ENCODE measurements around the gene KCTD11.

The KCTD11 gene

DNA sequence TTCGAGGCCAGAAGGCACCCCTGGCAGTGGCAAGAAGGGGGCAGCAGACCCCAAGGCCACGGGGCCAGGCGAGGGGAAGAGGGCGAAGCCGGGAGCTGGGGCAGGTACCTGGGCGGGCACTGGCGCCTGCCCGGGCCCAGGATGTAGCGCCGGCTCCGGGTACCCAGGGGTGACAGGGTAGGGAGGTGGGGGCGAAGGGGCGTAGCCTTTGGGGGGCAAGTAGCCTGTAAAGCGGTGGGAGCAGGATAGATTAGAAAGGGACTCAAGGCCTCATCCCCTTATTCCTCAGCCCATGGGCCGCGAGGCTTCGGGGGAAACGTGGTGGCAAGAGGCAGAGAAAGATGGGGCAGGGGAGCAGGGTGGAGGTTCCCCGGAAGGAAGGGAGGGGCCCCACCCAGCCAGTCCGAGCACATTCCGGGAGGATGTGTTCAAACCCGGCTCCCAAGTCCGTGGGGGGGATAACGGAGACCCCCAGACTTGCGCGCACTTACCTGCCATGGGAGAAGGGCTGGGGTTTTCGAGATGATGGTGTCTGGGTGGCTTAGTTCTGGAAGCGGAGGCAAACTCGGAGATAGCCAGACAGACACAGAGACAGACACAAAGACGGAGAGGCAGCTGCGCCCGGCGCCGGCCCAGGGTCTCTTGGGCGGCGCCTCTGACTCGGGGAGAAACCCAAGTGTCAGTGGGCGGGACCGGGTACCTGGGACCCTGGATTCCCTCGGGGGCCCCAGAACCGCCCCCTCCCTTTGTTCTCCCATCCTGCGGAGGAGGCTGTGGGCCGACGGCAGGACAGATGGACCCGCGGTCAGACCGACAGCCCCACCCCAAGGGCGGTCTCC, 41.9 kb downstream of the KCTD11 start:
- ATAC-seq (replicated peaks; ENCODE audit: extremely low read depth, poor library complexity, severe bottlenecking) (peak; percentile 73), DNase-seq (ENCODE audit: low spot score in 2 of 2) (peak in 1 of 2 donors; percentile 56)
- Mint-ChIP-seq H3K27ac (ENCODE audit: low read depth) (peak overlapping the region; percentile 88), H3K4me3 (peak overlapping the region; percentile 94), H3K9me3 (no peaks in the 10 kb centered on the region), H3K36me3 (ENCODE audit: insufficient read depth) (peaks cover 14% of the 10 kb centered on the region), H3K4me1 (peaks cover 30% of the 10 kb centered on the region), H3K27me3 (no peaks in the 10 kb centered on the region)

DNA sequence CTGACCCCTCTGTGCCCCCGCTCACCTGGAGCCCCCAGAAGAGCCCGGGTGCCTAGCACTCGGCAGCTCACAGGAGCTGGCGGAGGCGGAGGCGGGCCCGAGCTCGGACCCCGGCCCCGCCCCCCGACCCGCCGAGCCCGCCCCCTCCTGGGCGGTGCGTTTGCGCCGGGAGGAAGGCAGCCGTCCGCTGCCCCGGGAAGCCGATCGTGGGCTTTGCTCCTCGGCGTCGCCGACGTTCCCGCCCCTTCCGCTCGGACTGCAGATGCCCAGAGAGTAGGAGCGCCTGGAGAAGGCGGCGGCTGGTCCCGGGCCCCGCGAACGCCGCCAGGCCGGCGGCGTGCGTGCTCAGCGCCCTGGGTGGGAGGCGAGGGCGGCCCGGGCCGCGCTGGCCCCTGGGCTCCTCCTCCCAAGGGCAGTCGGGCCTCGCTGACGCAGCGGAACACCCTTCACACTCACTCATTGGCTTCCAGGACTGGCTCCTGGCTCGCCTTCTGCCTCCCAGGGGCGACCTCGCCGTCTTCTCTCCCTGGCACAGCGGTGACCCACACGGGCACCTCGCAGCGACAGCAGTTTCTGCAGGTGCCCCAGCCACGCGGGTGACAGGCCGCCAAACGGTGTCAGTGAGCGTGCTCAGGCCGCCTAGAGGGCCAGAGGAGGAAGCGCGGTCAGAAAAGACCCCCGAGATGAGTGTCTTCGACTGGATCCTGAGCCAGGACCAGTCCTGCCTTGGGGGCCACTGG, 42.7 kb downstream of the KCTD11 start, which contains the start of gene PLSCR3:
TSS of gene PLSCR3 (minus strand) at position 74 of the 740 bp plus-strand sequence. CDS start 415 bp downstream, outside the sequence.
- Mint-ChIP-seq H3K4me1 (peaks cover 29% of the 10 kb centered on the region), H3K36me3 (ENCODE audit: insufficient read depth) (peaks cover 14% of the 10 kb centered on the region), H3K9me3 (no peaks in the 10 kb centered on the region), H3K27me3 (no peaks in the 10 kb centered on the region), H3K4me3 (peak within 1 kb of the TSS; percentile 94), H3K27ac (ENCODE audit: low read depth) (peak within 1 kb of the TSS; percentile 88)
- ATAC-seq (replicated peaks; ENCODE audit: extremely low read depth, poor library complexity, severe bottlenecking), result peak; percentile 88
- peak; percentile 69 to 74 for DNase-seq (ENCODE audit: low spot score in 2 of 2)

DNA sequence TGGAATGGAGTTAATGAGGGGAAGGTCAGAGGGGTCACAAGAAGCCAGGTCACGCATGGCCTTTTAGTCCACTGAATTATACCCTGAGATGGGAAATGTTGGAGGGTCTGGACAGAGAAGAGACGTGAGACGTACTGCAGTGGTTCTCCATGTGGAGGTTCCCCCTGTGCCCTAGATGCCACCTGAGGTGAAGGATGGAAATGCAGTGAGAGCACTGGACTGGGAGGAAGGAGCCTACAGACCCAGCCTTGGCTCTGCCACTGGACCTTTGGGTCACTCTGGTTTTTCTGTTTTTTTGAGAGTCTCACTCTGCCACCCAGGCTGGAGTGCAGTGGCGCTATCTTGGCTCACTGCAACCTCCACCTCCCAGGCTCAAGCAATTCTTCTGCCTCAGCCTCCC, 44.2 kb downstream of the KCTD11 start:
- Mint-ChIP-seq H3K27me3 (no peaks in the 10 kb centered on the region), H3K36me3 (ENCODE audit: insufficient read depth) (peaks cover 3% of the 10 kb centered on the region), H3K9me3 (no peaks in the 10 kb centered on the region), H3K4me3 (peak overlapping the region; percentile 9), H3K27ac (ENCODE audit: low read depth) (no peak overlapping the region), H3K4me1 (peaks cover 22% of the 10 kb centered on the region)
- DNase-seq (ENCODE audit: low spot score in 2 of 2) (no peak), ATAC-seq (replicated peaks; ENCODE audit: extremely low read depth, poor library complexity, severe bottlenecking) (no peak)

DNA sequence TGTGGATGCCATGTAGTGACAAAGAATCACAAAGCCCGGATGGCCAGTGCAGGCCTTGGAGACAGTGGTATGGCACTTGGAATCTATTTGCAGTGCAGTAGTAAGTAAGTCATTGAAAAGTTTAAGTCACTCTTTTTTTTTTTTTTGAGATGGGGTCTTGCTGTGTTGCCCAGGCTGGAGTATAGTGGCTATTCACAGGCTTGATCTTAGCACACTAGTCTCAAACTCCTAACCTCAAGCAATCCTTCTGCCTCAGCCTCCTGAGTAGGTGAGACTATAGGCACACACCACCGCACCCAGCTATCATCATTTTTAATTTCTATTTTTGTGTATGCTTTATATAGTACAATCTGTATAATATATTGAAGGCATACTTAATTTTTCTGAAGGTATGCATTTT, 46.6 kb downstream of the KCTD11 start:
- Mint-ChIP-seq H3K9me3 (no peaks in the 10 kb centered on the region), H3K36me3 (ENCODE audit: insufficient read depth) (peaks cover 2% of the 10 kb centered on the region), H3K4me3 (no peak overlapping the region), H3K4me1 (peaks cover 23% of the 10 kb centered on the region), H3K27me3 (no peaks in the 10 kb centered on the region), H3K27ac (ENCODE audit: low read depth) (no peak overlapping the region)
- ATAC-seq (replicated peaks; ENCODE audit: extremely low read depth, poor library complexity, severe bottlenecking), result no peak
- DNase-seq (ENCODE audit: low spot score in 2 of 2), result no peak

DNA sequence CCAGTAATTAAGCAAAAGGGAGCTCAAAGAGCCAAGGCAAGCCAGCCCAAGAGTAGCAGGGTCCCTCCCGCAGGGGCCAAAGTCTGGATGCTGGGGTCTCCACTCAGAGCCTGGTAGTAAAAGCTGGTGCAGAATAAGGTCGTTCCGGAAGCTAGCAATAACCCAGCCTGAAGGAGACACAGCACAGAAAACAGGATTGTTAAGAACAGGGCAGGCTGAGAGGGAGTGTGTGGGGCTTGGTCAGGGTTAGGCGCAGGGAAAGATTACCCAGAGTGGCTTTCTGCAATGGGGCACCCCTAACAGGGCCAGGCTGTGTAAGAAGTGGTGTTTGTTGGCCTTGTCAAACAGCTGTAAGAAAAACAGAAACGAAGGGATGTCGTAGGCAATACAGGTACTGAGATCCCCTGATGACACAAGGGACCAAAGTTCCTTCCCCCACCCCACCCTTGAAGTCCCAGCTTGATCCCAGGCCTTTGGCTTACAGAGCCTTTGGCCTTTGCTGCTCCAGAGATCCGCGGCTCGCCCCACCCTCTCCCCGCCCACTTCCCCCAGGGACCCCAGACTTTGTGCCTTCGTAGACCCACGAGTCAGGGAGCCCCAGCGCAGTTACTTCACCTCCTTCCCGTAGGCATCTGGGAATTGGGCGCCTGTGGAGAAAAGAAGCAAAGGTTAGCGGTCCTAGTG, 51.2 kb downstream of the KCTD11 start:
- no peak for DNase-seq (ENCODE audit: low spot score in 2 of 2)

DNA sequence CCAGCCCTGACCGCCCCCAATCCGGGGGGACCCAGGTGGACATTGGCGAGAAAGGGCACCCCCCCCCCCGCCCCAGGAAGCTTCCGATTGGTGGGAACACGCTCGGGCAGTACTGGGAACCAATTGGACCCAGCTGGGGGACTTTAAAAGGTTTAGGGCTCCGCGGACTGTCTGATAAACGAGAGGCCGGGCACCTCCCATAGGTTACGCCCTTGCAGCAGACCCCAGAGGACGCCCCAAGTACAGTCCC, 51.7 kb downstream of the KCTD11 start:
- peak; percentile 7 for ATAC-seq (replicated peaks; ENCODE audit: extremely low read depth, poor library complexity, severe bottlenecking)
- H3K27ac Mint-ChIP-seq (ENCODE audit: low read depth), result peak overlapping the region; percentile 78
- H3K9me3 Mint-ChIP-seq, result no peaks in the 10 kb centered on the region
- no peaks in the 10 kb centered on the region for H3K27me3 Mint-ChIP-seq
- H3K4me3 Mint-ChIP-seq, result peak overlapping the region; percentile 93
- no peak for DNase-seq (ENCODE audit: low spot score in 2 of 2)
- H3K4me1 Mint-ChIP-seq, result peaks cover 19% of the 10 kb centered on the region
- peaks cover 5% of the 10 kb centered on the region for H3K36me3 Mint-ChIP-seq (ENCODE audit: insufficient read depth)

More for the DNA sequence above, 51.2 kb downstream of the KCTD11 start:
- Mint-ChIP-seq H3K4me3 (peak overlapping the region; percentile 93), H3K4me1 (peaks cover 19% of the 10 kb centered on the region), H3K27me3 (no peaks in the 10 kb centered on the region), H3K9me3 (no peaks in the 10 kb centered on the region), H3K36me3 (ENCODE audit: insufficient read depth) (peaks cover 5% of the 10 kb centered on the region), H3K27ac (ENCODE audit: low read depth) (peak overlapping the region; percentile 78)
- ATAC-seq (replicated peaks; ENCODE audit: extremely low read depth, poor library complexity, severe bottlenecking), result no peak

DNA sequence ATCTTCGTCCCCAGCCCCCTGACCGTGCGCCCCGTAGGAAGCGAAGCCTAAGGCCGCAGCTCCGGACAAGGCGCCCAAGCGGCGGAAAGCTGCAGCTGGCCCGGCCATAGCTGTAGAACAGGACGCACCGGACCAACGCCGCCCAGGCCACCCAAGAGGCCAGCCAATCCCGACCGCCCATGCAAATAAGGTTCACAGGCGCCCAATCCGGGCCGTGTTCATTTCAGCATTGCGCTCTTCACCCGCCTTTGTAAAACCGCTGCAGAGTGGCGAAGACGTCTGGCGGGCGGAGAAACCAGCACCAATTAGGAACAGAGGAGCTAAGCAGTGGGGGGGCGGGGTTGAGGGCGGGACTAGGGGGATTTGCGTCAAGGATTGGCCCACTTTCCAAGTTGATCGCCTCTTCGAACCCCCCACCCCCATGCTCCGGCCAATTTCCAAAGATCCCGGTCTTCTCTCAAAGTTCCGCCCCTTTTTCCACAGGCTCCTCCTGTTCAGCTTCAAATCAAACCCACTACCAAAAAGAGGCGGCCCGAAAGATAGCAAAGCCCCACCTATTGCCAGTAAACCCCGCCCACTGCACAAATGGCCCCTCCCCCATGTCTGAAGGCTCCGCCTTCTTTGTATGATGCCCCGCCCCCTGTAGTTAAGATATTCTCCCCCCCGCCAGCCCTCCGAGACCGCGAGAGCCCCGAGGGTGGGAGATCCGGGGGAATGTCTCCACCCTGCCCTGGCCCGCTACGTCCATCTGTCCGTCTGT, 52.2 kb downstream of the KCTD11 start, which contains the start of gene TMEM256:
TSS of gene TMEM256 (minus strand) at position 121 of the 760 bp plus-strand sequence. CDS start at position 108, 13 bp downstream.
- H3K9me3 Mint-ChIP-seq, result no peaks in the 10 kb centered on the region
- peak; percentile 82 to 90 for DNase-seq (ENCODE audit: low spot score in 2 of 2)
- peak within 1 kb of the TSS; percentile 78 for H3K27ac Mint-ChIP-seq (ENCODE audit: low read depth)
- H3K4me3 Mint-ChIP-seq, result peak within 1 kb of the TSS; percentile 93
- peaks cover 19% of the 10 kb centered on the region for H3K4me1 Mint-ChIP-seq
- no peaks in the 10 kb centered on the region for H3K27me3 Mint-ChIP-seq
- peaks cover 5% of the 10 kb centered on the region for H3K36me3 Mint-ChIP-seq (ENCODE audit: insufficient read depth)
- ATAC-seq (replicated peaks; ENCODE audit: extremely low read depth, poor library complexity, severe bottlenecking), result peak; percentile 96
